ENCODE data around the gene MYO3B. TPM values are rescaled to one million over a fixed set of nuclear protein-coding genes. Genes with fewer than 3 reads are reported as not detected.
"Not testable (repeated sequence)": the region's sequence is repeated elsewhere in the genome, so short reads cannot be mapped to it uniquely, and the experiment has no call there.

The MYO3B gene
- total RNA-seq, 1 donor from 2014 or later, result 27.3 TPM

DNA sequence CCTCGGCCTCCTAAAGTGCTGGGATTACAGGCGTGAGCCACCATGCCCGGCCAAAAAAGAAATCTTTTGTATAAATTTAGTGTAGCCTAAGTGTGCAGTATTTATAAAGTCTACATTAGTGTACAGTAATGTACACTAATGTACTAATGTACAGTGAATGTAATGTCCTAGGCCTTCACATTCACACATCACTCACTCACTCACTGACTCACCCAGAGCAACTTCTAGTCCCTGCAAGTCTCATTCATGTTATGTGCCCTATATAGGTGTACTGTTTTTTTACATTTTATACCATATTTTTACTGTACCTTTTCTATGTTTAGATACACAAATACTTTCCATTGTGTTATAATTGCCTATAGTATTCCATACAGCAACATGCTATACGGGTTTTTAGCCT lies 254.9 kb downstream of the MYO3B start:
- no peak for DNase-seq (ENCODE audit: low spot score)
- no peak overlapping the region for H3K9ac ChIP-seq
- no peak overlapping the region for H3K4me3 ChIP-seq
- no peaks in the 10 kb centered on the region for H3K36me3 Mint-ChIP-seq
- peaks cover 35% of the 10 kb centered on the region for H3K4me1 Mint-ChIP-seq
- H3K27ac Mint-ChIP-seq, result no peak overlapping the region
- H3K9me3 ChIP-seq (ENCODE audit: low read depth), result no peaks in the 10 kb centered on the region
- no peaks in the 10 kb centered on the region for H3K36me3 ChIP-seq
- no peak overlapping the region for H3K4me2 ChIP-seq
- H4K20me1 ChIP-seq (ENCODE audit: low read depth), result no peaks in the 10 kb centered on the region
- no peaks in the 10 kb centered on the region for H3K27me3 ChIP-seq
- TF ChIP-seq CTCF (IDR thresholded peaks at IDR 0.05), result no peak
- TF ChIP-seq EZH2 (IDR thresholded peaks at IDR 0.05), result no peak
- no peak for TF ChIP-seq EZH2phosphoT487 (IDR thresholded peaks at IDR 0.05)
- H3K4me1 ChIP-seq, result peaks cover 30% of the 10 kb centered on the region
- no peaks in the 10 kb centered on the region for H3K79me2 ChIP-seq (ENCODE audit: low read depth)
- H2AFZ ChIP-seq (replicated peaks), result no peak overlapping the region
- peaks cover 33% of the 10 kb centered on the region for H3F3A ChIP-seq (ENCODE audit: low read depth)
- no peak overlapping the region for H3K4me3 Mint-ChIP-seq
- no peaks in the 10 kb centered on the region for H3K27me3 Mint-ChIP-seq (ENCODE audit: insufficient read depth, low read depth)
- H3K27ac ChIP-seq, result no peak overlapping the region
- H3K9me3 Mint-ChIP-seq, result no peaks in the 10 kb centered on the region

DNA sequence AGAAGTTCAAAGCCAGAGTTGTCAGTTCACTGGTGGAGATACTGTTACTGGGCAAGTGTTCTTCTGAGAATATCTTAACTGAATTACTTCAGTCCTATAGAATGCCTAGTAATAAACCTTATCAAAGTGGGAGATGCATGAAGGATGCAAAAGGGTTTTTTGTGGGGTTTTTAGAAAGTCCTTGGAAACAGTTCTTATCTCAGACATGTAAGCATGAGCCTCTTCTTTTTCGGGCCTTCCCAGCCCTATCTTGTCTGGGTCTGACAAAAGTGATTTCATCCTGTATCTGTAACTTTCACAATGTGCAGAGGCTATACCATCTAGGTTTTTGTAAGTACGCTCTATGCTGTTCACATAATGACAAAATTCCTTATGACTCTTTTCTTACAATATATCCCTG lies 255.5 kb downstream of the MYO3B start:
- Histone ChIP-seq H3K9me3 (ENCODE audit: low read depth) (no peaks in the 10 kb centered on the region), H3K79me2 (ENCODE audit: low read depth) (no peaks in the 10 kb centered on the region), H3K4me2 (no peak overlapping the region), H3K4me1 (peaks cover 30% of the 10 kb centered on the region), H3K4me3 (no peak overlapping the region), H3K9ac (no peak overlapping the region), H3K27me3 (no peaks in the 10 kb centered on the region), H2AFZ (replicated peaks) (no peak overlapping the region), H3F3A (ENCODE audit: low read depth) (peaks cover 33% of the 10 kb centered on the region), H3K36me3 (no peaks in the 10 kb centered on the region), H3K27ac (no peak overlapping the region), H4K20me1 (ENCODE audit: low read depth) (no peaks in the 10 kb centered on the region)
- Mint-ChIP-seq H3K9me3 (no peaks in the 10 kb centered on the region), H3K4me3 (no peak overlapping the region), H3K27ac (no peak overlapping the region), H3K27me3 (ENCODE audit: insufficient read depth, low read depth) (no peaks in the 10 kb centered on the region), H3K36me3 (no peaks in the 10 kb centered on the region), H3K4me1 (peaks cover 41% of the 10 kb centered on the region)
- no peak for TF ChIP-seq EZH2 (IDR thresholded peaks at IDR 0.05)
- no peak for TF ChIP-seq CTCF (IDR thresholded peaks at IDR 0.05)
- TF ChIP-seq EZH2phosphoT487 (IDR thresholded peaks at IDR 0.05), result no peak
- DNase-seq (ENCODE audit: low spot score), result no peak

- H3K79me2 ChIP-seq (ENCODE audit: low read depth); H3K9ac ChIP-seq; H3K4me3 ChIP-seq; H3K27ac ChIP-seq; H3K9me3 ChIP-seq (ENCODE audit: low read depth); DNase-seq (ENCODE audit: low spot score); H2AFZ ChIP-seq (replicated peaks); H3K4me3 Mint-ChIP-seq; H3K9me3 Mint-ChIP-seq; H3K4me2 ChIP-seq; H3K36me3 ChIP-seq; H4K20me1 ChIP-seq (ENCODE audit: low read depth); H3K27ac Mint-ChIP-seq; H3K36me3 Mint-ChIP-seq; H3K27me3 Mint-ChIP-seq (ENCODE audit: insufficient read depth, low read depth); H3K27me3 ChIP-seq: not testable (repeated sequence)
- H3K4me1 Mint-ChIP-seq, result peaks cover 41% of the 10 kb centered on the region
- H3F3A ChIP-seq (ENCODE audit: low read depth), result peaks cover 33% of the 10 kb centered on the region
- H3K4me1 ChIP-seq, result peaks cover 30% of the 10 kb centered on the region
Measured at GRCh38 chr2:170434396-170434795, 256.4 kb downstream of the MYO3B start.

DNA sequence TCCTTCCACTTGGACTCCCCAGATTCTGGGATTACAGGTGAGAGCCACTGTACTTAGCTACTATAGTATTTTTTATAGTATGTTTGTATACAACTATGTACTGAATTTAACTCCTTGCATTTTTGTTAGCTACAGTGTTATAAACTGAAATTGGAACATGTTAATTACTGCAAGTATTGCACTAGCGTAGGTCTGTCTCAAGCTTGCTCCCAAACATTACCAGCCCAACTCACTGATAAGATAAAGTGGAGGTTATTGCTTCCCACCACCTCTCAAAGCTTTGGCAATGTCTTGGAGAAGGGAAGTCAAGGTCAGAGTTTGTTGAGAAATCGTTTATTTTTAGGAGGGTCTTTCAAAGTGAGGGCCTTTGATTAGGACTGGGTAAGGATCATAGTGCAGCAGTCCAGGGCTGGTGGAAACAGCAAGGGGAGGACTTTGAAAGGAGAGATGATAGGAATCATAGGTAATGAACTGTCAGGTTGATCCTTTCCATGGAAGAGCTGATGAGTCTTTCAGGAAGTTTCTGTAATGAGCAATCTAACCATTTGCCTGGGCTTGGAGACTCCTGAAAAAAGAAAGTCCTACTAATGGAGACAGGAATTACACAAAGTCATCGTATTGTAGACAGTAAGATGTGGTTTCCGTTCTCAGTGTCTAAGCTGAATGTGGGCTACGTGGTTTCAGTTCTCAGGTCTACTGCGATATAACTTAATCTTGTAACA lies 257.1 kb downstream of the MYO3B start:
- Histone ChIP-seq H2AFZ (replicated peaks) (no peak overlapping the region), H3K4me3 (no peak overlapping the region), H3K27me3 (no peaks in the 10 kb centered on the region), H3K9ac (no peak overlapping the region), H3K79me2 (ENCODE audit: low read depth) (no peaks in the 10 kb centered on the region), H3K9me3 (ENCODE audit: low read depth) (no peaks in the 10 kb centered on the region), H3K4me1 (peaks cover 30% of the 10 kb centered on the region), H3K27ac (no peak overlapping the region), H3K4me2 (no peak overlapping the region), H3K36me3 (no peaks in the 10 kb centered on the region), H4K20me1 (ENCODE audit: low read depth) (no peaks in the 10 kb centered on the region), H3F3A (ENCODE audit: low read depth) (peaks cover 33% of the 10 kb centered on the region)
- Mint-ChIP-seq H3K9me3 (peaks cover 3% of the 10 kb centered on the region), H3K4me1 (peaks cover 41% of the 10 kb centered on the region), H3K36me3 (no peaks in the 10 kb centered on the region), H3K27me3 (ENCODE audit: insufficient read depth, low read depth) (no peaks in the 10 kb centered on the region), H3K27ac (no peak overlapping the region), H3K4me3 (no peak overlapping the region)
- TF ChIP-seq EZH2phosphoT487 (IDR thresholded peaks at IDR 0.05), result no peak
- no peak for TF ChIP-seq CTCF (IDR thresholded peaks at IDR 0.05)
- no peak for TF ChIP-seq EZH2 (IDR thresholded peaks at IDR 0.05)
- no peak for DNase-seq (ENCODE audit: low spot score)
